Measurements from ENCODE around the gene XYLT1.

XYLT1 gene

DNA sequence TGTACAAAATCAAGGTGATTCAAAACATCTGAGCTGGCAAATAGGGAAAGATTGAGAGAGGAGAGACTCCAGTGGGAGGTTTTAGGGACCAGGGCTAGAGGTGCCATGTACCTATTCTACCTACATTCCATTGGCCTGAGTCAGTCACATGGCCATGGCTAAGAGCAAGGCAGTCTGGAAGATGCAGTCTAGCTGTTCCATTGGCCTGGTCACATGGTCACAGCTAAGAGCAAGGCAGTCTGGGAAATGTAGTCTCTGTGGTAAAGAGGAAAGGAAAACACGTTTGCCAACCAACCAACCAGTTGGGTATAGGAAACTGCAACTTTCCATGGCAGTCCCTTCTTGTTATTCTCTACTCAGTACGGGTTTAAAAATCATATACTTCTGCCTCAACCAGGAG lies 369.1 kb downstream of the XYLT1 start:
- H3F3A ChIP-seq (ENCODE audit: low read depth), result no peaks in the 10 kb centered on the region; the same call in 1 of the 2 replicates
- no peaks in the 10 kb centered on the region for H3K9me2 ChIP-seq (replicated peaks; ENCODE audit: low read depth, low read length)

DNA sequence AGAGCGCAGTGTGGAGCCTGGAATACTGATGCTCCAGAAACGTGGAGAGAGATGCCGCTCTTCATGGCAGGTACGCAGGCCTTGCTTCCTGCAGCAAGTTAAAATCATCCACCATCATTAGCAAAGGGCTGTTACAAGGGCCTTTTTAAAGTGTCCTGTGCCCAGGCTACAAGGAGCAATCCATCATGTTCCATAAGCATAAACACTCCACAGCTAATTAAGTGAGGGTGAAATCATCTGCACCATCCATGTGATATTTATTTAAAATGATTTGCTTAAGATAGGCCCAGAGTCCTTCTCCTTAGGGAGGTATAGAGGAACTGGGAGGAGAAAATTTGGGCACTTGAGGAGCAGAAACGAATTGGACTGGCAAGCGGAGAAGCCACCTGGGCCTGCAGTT lies 372.1 kb downstream of the XYLT1 start:
- Histone ChIP-seq H3F3A (ENCODE audit: low read depth) (no peaks in the 10 kb centered on the region; the same call in 1 of the 2 replicates), H4K20me1 (ENCODE audit: insufficient read depth, low read length, poor library complexity, severe bottlenecking) (no peaks in the 10 kb centered on the region), H3K36me3 (ENCODE audit: insufficient read depth, low read length) (no peaks in the 10 kb centered on the region), H3K9me3 (ENCODE audit: insufficient read depth, low read depth, low read length) (no peaks in the 10 kb centered on the region), H3K4me3 (ENCODE audit: low read length, poor library complexity, severe bottlenecking) (no peak overlapping the region), H3K4me2 (ENCODE audit: low read depth, low read length, poor library complexity, severe bottlenecking) (no peak overlapping the region), H3K27me3 (ENCODE audit: insufficient read depth, low read length, poor library complexity, severe bottlenecking) (no peaks in the 10 kb centered on the region), H3K4me1 (ENCODE audit: insufficient read depth, low read length, poor library complexity, severe bottlenecking) (no peaks in the 10 kb centered on the region), H3K79me2 (ENCODE audit: insufficient read depth, low read length) (no peaks in the 10 kb centered on the region), H3K9ac (ENCODE audit: low read depth, low read length, poor library complexity, severe bottlenecking) (no peak overlapping the region), H2AFZ (ENCODE audit: low read length) (no peak overlapping the region), H3K9me2 (replicated peaks; ENCODE audit: low read depth, low read length) (no peaks in the 10 kb centered on the region)
- TF ChIP-seq, protein P1, sequence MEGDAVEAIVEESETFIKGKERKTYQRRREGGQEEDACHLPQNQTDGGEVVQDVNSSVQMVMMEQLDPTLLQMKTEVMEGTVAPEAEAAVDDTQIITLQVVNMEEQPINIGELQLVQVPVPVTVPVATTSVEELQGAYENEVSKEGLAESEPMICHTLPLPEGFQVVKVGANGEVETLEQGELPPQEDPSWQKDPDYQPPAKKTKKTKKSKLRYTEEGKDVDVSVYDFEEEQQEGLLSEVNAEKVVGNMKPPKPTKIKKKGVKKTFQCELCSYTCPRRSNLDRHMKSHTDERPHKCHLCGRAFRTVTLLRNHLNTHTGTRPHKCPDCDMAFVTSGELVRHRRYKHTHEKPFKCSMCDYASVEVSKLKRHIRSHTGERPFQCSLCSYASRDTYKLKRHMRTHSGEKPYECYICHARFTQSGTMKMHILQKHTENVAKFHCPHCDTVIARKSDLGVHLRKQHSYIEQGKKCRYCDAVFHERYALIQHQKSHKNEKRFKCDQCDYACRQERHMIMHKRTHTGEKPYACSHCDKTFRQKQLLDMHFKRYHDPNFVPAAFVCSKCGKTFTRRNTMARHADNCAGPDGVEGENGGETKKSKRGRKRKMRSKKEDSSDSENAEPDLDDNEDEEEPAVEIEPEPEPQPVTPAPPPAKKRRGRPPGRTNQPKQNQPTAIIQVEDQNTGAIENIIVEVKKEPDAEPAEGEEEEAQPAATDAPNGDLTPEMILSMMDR (conservative IDR thresholded peaks at IDR 0.05; ENCODE audit: low read length), result no peak
- TF ChIP-seq EZH2phosphoT487 (IDR thresholded peaks at IDR 0.05; ENCODE audit: borderline replicate concordance), result no peak

More for the DNA sequence above, 369.1 kb downstream of the XYLT1 start:
- Histone ChIP-seq H3K79me2 (ENCODE audit: insufficient read depth, low read length) (no peaks in the 10 kb centered on the region), H3K4me2 (ENCODE audit: low read depth, low read length, poor library complexity, severe bottlenecking) (no peak overlapping the region), H2AFZ (ENCODE audit: low read length) (no peak overlapping the region), H4K20me1 (ENCODE audit: insufficient read depth, low read length, poor library complexity, severe bottlenecking) (no peaks in the 10 kb centered on the region), H3K27me3 (ENCODE audit: insufficient read depth, low read length, poor library complexity, severe bottlenecking) (no peaks in the 10 kb centered on the region), H3K4me3 (ENCODE audit: low read length, poor library complexity, severe bottlenecking) (no peak overlapping the region), H3K9ac (ENCODE audit: low read depth, low read length, poor library complexity, severe bottlenecking) (no peak overlapping the region), H3K9me3 (ENCODE audit: insufficient read depth, low read depth, low read length) (no peaks in the 10 kb centered on the region), H3K4me1 (ENCODE audit: insufficient read depth, low read length, poor library complexity, severe bottlenecking) (no peaks in the 10 kb centered on the region), H3K36me3 (ENCODE audit: insufficient read depth, low read length) (peaks cover 1% of the 10 kb centered on the region; the same call in 1 of the 2 replicates)
- no peak for TF ChIP-seq EZH2phosphoT487 (IDR thresholded peaks at IDR 0.05; ENCODE audit: borderline replicate concordance)
- TF ChIP-seq, protein P1 (conservative IDR thresholded peaks at IDR 0.05; ENCODE audit: low read length), result no peak

DNA sequence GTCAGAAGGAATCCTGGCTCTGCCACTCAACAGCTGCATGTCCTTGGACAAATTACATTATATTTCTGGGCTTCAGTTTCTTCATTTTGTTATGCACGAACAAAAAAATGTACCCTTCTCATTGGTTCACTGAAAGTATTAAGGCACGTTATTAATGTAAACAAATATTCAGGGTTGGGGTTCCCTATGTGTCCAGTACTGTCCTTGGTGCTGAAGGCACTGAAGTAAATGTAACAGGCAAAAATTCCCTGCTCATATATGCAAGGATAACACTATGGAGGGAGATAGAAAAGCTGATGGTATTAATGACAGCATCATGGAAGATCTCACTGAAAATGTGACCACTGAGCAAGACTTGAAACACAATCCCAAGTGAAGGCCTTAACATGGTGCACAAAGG lies 386.6 kb downstream of the XYLT1 start:
- Histone ChIP-seq H3K9me3 (ENCODE audit: insufficient read depth, low read depth, low read length) (no peaks in the 10 kb centered on the region), H3K36me3 (ENCODE audit: insufficient read depth, low read length) (no peaks in the 10 kb centered on the region), H3K4me1 (ENCODE audit: insufficient read depth, low read length, poor library complexity, severe bottlenecking) (no peaks in the 10 kb centered on the region), H3K79me2 (ENCODE audit: insufficient read depth, low read length) (no peaks in the 10 kb centered on the region), H3K4me3 (ENCODE audit: low read length, poor library complexity, severe bottlenecking) (no peak overlapping the region), H3F3A (ENCODE audit: low read depth) (no peaks in the 10 kb centered on the region), H4K20me1 (ENCODE audit: insufficient read depth, low read length, poor library complexity, severe bottlenecking) (no peaks in the 10 kb centered on the region), H3K27me3 (ENCODE audit: insufficient read depth, low read length, poor library complexity, severe bottlenecking) (no peaks in the 10 kb centered on the region), H3K4me2 (ENCODE audit: low read depth, low read length, poor library complexity, severe bottlenecking) (no peak overlapping the region), H3K9me2 (replicated peaks; ENCODE audit: low read depth, low read length) (no peaks in the 10 kb centered on the region), H2AFZ (ENCODE audit: low read length) (no peak overlapping the region), H3K9ac (ENCODE audit: low read depth, low read length, poor library complexity, severe bottlenecking) (no peak overlapping the region)
- TF ChIP-seq EZH2phosphoT487 (IDR thresholded peaks at IDR 0.05; ENCODE audit: borderline replicate concordance), result no peak
- TF ChIP-seq, protein P1 (conservative IDR thresholded peaks at IDR 0.05; ENCODE audit: low read length), result no peak

Data from Loucy (cell line).